NCI-H2081 treated with DMSO at 0.1 percent for 48 hours (cell line): ENCODE measurements around the gene SEC62.

ENCODE experiments used
- DNase-seq: peaks from one replicate; lab custom pipeline; 2025; lab: John Stamatoyannopoulos, UW

The SEC62 gene

DNA sequence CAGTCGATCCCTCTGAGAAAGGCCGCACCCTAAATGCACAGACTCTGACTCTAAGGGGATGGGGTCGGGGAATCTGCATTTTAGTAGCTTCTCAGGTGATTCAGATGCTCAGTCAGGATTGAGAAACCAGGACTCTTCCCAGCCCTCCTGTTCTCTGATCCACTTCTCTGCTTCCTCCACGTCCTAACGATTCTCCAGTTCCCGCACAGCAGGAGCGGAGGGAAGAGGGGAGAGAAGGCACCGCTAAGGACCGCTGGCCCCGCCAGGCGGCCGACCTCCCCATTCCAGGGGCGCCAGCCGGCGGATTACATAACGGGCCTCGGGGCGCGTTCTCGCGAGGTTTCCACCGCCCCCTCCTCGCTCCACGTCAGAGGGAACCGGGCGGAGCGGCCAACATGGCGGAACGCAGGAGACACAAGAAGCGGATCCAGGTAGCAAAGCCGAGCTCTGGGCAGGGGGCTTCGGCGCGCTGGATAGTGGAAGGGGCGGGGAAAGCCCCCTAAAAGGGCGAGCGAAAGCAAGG, at the start of gene SEC62:
SEC62 (plus strand) TSS at position 380 of the 523 bp plus-strand sequence; CDS start at position 396, 16 bp downstream.
- peak; percentile 81 for DNase-seq

DNA sequence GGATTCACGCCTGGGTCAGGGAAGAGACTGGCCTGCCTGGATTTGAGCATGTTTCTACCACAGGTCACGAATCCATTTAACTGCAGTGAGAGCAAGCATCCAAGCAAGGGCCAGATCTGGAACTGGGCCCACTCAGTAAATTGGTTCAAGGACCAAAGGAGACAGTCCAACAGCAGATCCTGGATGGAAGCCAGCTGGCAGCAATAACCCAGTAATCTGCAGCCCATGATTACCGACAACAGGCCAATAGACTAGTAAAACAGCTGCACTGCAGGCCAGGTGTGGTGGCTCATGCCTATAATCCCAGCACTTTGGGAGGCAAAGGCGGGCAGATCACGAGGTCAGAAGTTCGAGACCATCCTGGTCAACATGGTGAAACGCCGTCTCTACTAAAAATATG, 43.4 kb upstream of the SEC62 start:
- peak; percentile 94 for DNase-seq

DNA sequence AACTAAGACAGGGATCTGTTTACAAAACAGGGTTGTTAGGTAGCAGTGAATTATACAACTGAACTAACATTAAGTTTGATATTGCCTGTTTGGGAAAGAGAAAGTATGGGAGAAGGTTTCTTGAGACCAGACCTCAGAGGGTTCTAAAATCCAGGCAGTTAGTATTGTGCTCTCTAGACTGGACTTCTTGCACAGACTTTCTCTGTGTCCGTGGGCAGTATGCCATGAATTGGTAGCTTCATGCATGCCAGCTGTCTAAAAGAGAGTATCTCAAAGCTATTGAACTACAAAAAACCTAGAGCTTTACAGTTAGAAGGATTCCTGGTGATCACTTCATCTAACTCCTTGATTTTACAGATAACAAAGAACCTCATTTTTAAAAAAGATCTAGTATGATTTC, 42.8 kb upstream of the SEC62 start:
- no peak for DNase-seq

GRCh38 chr3:169929830-169930519, 36.6 kb upstream of the SEC62 start:
- DNase-seq, result no peak

GRCh38 chr3:169930843-169931242, 35.8 kb upstream of the SEC62 start:
- no peak for DNase-seq

DNA sequence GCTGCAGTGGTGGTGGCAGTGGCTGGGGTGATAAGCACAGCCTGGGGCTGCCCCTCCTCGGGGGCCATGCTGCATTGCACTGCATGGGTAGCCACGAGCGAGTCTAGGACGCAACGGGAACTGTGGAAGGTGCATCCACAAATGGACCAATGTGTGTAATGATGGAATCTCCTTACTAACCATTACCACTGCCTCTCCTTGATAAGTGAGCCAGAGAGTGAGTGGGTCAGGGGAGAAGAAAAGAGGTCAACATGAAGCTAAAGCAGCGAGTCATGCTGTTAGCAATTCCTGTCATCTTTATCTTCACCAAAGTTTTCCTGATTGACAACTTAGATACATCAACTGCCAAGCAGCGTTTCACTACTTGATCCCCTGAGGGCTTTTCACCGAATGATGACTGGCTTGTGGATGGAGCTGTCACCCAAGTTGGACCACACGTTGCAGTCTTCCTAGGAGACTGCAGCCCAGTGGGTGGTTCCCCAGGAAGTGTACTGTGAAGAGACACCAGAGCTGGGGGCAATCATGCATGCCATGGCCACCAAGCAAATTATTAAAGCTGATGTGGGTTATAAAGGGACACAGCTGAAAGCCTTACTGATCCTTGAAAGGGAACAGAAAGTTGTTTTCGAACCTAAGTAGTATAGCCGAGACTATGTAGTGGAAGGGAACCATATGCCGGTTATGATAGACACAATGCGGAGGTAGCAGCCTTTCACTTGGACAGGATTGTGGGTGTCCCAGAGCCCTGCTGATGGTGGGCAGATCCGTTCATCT, 34.7 kb upstream of the SEC62 start:
- no peak for DNase-seq

DNA sequence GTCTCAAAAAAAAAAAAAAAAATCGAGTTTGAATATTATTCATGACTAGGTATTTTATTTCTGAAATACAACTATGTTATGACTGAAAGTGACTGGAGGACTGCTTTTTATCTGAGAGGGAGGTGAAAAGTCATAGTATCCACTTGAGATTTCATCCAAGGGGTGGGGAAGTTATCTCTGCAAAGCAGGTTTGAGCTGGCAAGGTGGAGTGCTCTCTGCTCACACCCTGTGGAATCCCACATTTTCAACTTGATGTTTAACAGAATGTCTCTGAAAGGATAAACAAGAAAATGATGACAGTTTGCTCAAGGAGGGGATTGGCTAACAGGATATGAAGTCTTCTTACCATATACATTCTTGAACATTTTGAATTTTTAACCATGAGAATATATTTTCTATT, 27.3 kb upstream of the SEC62 start:
- no peak for DNase-seq

DNA sequence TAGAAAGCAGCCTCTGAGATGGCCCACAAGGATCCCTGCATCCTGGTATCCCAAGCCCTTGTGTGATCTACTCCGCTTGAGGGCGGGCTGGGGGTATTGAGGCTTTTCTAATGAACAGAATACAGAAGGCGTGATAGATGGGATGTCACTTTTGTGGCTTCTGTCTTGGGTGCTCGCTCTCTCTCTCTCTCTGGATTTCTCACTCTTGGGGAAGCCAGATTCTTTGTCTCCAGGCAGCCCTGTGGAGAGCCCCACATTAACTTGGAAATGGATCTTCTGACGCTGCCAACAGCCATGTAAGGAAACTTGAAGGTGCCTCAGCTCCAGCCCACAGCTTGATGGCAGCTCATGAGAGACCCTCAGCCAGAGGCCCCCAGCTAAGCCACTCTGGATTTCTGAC, 26.9 kb upstream of the SEC62 start:
- DNase-seq, result no peak

- DNase-seq, result no peak
These were observed 26.0 kb upstream of the SEC62 start for GRCh38 chr3:169940470-169941181.

DNA sequence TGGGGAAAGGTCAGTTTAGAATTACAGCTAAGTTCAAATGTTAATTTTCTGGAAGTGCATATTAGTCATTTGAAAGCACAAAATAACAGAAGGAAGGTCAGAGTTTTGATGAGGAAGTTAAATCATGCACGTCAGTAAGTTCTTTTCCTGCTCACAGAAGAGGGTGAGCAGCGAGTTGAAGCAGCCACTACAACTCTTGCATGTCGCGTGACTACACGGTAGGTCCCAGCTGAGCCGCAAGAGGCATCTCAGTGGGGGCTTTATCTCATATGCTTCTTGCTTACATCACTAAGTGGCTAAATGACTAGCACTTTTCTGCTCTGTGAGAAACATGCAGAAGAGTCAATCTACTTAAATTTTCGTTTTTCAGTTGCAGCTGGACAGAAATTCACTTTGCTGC, 21.3 kb upstream of the SEC62 start:
- no peak for DNase-seq

- DNase-seq, result no peak
These were observed 20.3 kb upstream of the SEC62 start for GRCh38 chr3:169946336-169946735.

DNA sequence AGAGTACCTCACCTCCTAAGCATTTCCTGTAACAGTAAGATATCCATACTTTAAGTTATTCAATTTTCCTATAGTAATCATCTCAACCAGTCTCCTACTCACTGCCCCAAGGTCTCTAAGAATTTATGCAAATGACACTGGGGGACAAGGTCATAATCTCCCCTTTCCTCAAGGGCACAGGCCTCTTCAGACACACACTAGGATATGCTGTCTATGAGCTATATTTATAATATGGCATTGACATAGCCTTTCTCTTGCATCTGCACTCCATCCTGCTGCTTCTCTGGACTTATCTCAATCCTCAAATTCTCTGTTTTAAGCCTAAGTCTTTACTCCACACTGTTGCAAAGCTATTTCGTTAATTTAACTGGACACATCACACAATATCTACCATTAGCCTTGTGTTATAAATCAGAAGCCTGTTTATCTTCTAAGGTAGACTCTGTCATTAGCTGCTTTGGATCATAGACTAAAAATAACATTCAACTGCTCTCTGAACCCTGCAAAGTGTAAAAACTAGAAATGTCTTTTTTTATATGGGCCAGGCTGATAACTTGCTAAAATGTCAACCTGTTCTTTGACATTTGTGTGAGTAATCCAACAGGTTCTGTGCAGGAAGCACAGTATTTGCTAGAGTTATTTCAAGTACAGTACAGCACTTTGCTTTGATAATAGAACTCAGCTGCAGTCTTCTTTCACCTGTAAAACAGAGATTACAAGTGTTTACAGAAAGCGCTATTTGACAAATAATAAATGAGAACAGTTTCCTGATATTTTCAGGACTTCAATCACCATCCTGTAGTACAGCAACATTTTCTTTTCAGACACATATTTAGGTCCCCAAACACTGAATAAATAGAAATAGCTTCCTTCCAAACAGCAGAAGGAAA, 17.8 kb upstream of the SEC62 start:
- DNase-seq, result peak; percentile 26

GRCh38 chr3:169952045-169952444, 14.6 kb upstream of the SEC62 start:
- no peak for DNase-seq

DNA sequence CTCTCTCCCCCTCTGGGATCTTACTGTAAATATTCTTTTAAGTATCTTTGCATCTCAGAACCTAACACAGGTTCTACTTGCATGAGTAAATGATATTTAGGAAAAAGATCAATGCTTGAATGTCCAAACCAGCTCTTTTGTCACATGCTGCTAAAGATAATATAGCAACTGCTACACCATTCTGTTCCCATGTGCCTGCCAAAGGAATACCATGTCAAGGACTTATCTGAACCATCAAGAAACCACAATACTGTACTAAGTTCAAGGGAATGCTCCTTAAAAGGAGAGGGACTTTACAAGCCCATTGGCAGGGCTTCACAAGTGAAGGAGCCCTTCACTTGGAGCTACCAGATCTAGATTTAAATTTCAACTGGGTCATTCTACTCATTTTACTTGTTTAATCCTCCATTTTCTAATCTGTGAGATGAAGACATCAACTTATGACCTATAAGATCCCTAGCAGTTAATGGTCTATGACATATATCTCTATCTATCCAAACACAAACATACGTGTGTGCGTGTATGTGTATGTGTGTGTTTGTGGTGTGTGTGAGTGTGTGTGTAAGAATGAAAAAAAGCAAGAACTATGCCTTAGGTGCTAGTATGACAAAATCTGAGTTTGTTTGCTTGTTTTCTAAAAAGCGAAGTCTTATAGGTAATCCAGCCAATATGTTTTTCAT, 13.0 kb upstream of the SEC62 start:
- DNase-seq, result no peak

- DNase-seq, result no peak
These were observed 12.4 kb upstream of the SEC62 start for GRCh38 chr3:169954142-169954756.

- DNase-seq, result no peak
These were observed 11.2 kb upstream of the SEC62 start for GRCh38 chr3:169955406-169955805.

DNA sequence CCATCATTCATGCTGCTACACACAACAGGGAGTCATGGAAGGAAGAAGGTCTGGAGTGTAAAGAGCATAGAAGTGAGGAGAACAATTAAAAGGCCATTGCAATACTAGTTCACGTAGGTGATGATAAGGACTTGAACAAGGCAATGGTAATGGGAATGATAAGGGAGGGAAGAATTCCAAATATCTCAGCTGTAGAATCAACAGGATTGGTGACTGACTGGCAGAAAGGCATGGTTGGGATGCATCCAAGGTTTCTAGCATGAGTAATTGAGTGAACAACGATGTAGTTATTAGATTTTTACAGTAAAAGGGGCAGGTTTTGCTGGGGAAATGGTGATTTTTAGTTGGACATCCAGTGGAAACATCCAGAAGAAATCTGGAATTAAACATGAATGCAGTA, 2.4 kb upstream of the SEC62 start:
- no peak for DNase-seq

GRCh38 chr3:169965562-169966427, 812 bp upstream of the SEC62 start:
- DNase-seq, result no peak
